ENCODE measurements around the gene ADAM22. TPM values are rescaled to one million over a fixed set of nuclear protein-coding genes. Genes with fewer than 3 reads are reported as not detected.

Gene ADAM22
- total and polyA plus RNA-seq, 2 experiments from 2014 or later: 0.09 to 0.54 TPM

DNA sequence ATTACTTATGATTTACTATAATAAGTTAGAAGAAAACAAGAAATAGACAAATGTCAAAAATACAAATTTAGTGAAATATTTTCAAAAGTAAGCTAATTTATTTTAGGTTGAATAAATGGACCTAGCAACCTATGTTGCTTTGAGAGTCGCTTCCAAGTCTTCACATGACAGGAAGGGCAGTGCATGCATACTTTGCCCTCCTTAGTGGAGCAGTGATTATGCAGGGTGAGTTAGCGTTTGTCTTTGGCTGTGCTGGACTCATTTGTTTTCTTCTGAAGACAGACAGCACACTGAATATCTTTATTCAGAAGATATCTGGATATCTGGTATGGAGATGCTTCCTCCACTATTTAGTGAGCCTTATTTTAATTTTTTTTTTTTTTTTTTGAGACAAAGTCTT, 183.3 kb downstream of the ADAM22 start:
- Histone ChIP-seq H2AFZ (no peak overlapping the region), H3K4me2 (ENCODE audit: unreplicated experiment) (no peak overlapping the region), H3F3A (ENCODE audit: insufficient read depth) (no peaks in the 10 kb centered on the region), H3K4me1 (ENCODE audit: insufficient read depth) (no peaks in the 10 kb centered on the region), H3K4me3 (no peak overlapping the region), H3K79me2 (ENCODE audit: insufficient read depth) (no peaks in the 10 kb centered on the region), H3K36me3 (ENCODE audit: low read depth) (no peaks in the 10 kb centered on the region), H3K27me3 (replicated peaks; ENCODE audit: insufficient read depth) (no peaks in the 10 kb centered on the region), H3K9me3 (ENCODE audit: low read depth) (no peaks in the 10 kb centered on the region), H3K9me2 (ENCODE audit: insufficient read depth) (no peaks in the 10 kb centered on the region), H3K9ac (no peak overlapping the region), H4K20me1 (ENCODE audit: insufficient read depth) (no peaks in the 10 kb centered on the region), H3K27ac (no peak overlapping the region)
- DNase-seq: no peak
- in situ Hi-C loops (cut with MboI): loop anchor here (25.0 kb wide), 2 partner anchors 330 to 605 kb away; no protein-coding TSS in a partner anchor
- 81 to 83% methylated on average over 2 of the region's 2 CpGs for WGBS, 2 experiments (ENCODE audit: low coverage in 1 of 2, low lambda C conversion rate in 2 of 2, missing lambda C conversion rate in 2 of 2)
- TF ChIP-seq EZH2phosphoT487 (IDR thresholded peaks at IDR 0.05; ENCODE audit: insufficient read depth, low read depth): no peak
- TF ChIP-seq EZH2 (IDR thresholded peaks at IDR 0.05; ENCODE audit: insufficient read depth, poor library complexity, severe bottlenecking): no peak

DNA sequence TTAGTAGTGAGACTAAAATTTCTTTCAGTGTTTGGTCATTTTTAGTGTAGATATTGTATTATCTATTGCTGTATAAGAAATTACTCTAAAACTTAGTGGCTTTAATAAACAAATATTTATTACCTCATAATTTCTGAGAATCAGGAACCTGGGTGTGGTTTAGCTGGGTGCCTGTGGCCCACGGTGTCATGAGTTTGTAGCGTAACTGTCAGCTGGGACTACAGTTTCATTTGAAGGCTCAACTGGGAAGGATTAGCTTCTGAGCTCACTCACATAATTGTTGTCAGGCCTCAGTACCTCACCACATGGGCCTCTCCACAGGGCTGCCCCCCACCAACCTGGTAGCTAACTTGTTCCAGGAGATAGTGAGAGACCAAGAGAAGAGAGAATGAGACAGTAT, 187.3 kb downstream of the ADAM22 start:
- no peaks in the 10 kb centered on the region for H3K9me3 ChIP-seq (ENCODE audit: low read depth)
- no peak overlapping the region for H3K4me3 ChIP-seq
- no peaks in the 10 kb centered on the region; the same call in 1 of the 2 replicates for H3K9me2 ChIP-seq (ENCODE audit: insufficient read depth)
- no peak for DNase-seq
- no peaks in the 10 kb centered on the region for H3K36me3 ChIP-seq (ENCODE audit: low read depth)
- no peak overlapping the region for H3K4me2 ChIP-seq (ENCODE audit: unreplicated experiment)
- no peaks in the 10 kb centered on the region for H3F3A ChIP-seq (ENCODE audit: insufficient read depth)
- no peaks in the 10 kb centered on the region for H3K4me1 ChIP-seq (ENCODE audit: insufficient read depth)
- TF ChIP-seq EZH2 (IDR thresholded peaks at IDR 0.05; ENCODE audit: insufficient read depth, poor library complexity, severe bottlenecking): no peak
- no peak for TF ChIP-seq EZH2phosphoT487 (IDR thresholded peaks at IDR 0.05; ENCODE audit: insufficient read depth, low read depth)
- H3K79me2 ChIP-seq (ENCODE audit: insufficient read depth): no peaks in the 10 kb centered on the region
- no peak overlapping the region for H3K9ac ChIP-seq
- no peaks in the 10 kb centered on the region for H4K20me1 ChIP-seq (ENCODE audit: insufficient read depth)
- no peak overlapping the region for H2AFZ ChIP-seq
- H3K27me3 ChIP-seq (replicated peaks; ENCODE audit: insufficient read depth): no peaks in the 10 kb centered on the region
- 74 to 79% methylated on average over 2 of the region's 2 CpGs for WGBS, 2 experiments (ENCODE audit: low coverage in 1 of 2, low lambda C conversion rate in 2 of 2, missing lambda C conversion rate in 2 of 2)
- H3K27ac ChIP-seq: no peak overlapping the region
- in situ Hi-C loops (cut with MboI): loop anchor here (25.0 kb wide), 2 partner anchors 334 to 609 kb away; no protein-coding TSS in a partner anchor

DNA sequence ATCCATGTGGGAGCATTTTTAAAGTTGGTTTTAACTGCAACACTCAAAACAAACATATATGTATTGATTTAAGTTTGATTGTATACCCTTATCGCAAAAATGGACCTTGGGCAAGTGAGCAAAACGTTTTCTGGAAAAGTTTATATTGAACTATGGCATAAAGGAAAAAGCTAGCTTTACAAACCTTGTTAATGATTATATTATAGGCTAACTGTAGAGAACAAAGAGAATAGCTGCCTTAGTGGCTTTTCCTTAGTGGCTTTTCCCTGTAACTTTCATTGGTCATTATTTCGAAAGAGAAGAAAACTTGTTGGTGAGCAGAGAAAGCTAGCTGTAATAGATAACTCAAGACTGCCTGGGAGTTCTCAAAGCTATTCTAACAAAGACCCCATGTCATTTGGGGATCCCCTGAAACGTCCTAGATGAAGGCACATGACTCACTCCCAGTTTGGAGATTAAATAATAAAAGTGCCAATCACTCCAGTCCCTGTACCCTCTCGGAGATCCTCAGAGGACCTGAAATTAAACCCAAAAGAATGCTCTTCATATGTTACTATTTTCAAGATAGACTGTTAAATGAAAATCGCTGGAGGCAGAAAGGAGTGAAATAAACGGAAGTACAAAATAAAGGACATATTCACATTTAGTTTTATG, 193.7 kb downstream of the ADAM22 start:
- H3K4me2 ChIP-seq (ENCODE audit: unreplicated experiment): no peak overlapping the region
- no peaks in the 10 kb centered on the region for H3K79me2 ChIP-seq (ENCODE audit: insufficient read depth)
- H3K4me3 ChIP-seq: no peak overlapping the region
- no peak overlapping the region for H3K9ac ChIP-seq
- in situ Hi-C loops (cut with MboI): no loop called here
- H3K36me3 ChIP-seq (ENCODE audit: low read depth): no peaks in the 10 kb centered on the region
- no peaks in the 10 kb centered on the region for H3K4me1 ChIP-seq (ENCODE audit: insufficient read depth)
- 46 to 52% methylated on average over 7 of the region's 7 CpGs for WGBS, 2 experiments (ENCODE audit: low coverage in 1 of 2, low lambda C conversion rate in 2 of 2, missing lambda C conversion rate in 2 of 2)
- H3K9me3 ChIP-seq (ENCODE audit: low read depth): no peaks in the 10 kb centered on the region
- no peak for TF ChIP-seq EZH2phosphoT487 (IDR thresholded peaks at IDR 0.05; ENCODE audit: insufficient read depth, low read depth)
- TF ChIP-seq EZH2 (IDR thresholded peaks at IDR 0.05; ENCODE audit: insufficient read depth, poor library complexity, severe bottlenecking): no peak
- no peaks in the 10 kb centered on the region; the same call in 1 of the 2 replicates for H3K9me2 ChIP-seq (ENCODE audit: insufficient read depth)
- no peak overlapping the region for H3K27ac ChIP-seq
- no peak overlapping the region for H2AFZ ChIP-seq
- H3F3A ChIP-seq (ENCODE audit: insufficient read depth): no peaks in the 10 kb centered on the region
- H3K27me3 ChIP-seq (replicated peaks; ENCODE audit: insufficient read depth): no peaks in the 10 kb centered on the region
- DNase-seq: no peak
- no peaks in the 10 kb centered on the region for H4K20me1 ChIP-seq (ENCODE audit: insufficient read depth)

DNA sequence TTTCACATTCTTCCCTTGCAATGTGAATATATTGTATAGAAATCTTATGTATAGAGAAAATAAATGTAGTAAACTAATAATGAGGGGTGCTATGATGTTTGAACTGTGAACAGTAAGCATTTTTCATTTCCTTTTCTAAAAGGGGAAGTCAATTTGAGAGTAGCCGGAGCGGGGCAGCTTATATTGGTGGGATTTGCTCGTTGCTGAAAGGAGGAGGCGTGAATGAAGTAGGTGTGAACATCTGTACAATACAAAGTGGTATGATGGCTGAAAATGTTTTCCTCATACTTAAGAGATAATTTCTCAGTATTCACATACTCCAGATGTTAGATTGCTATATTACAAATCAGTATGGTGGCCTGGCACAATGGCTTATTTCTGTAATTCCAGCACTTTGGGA, 198.7 kb downstream of the ADAM22 start:
- Histone ChIP-seq H2AFZ (no peak overlapping the region), H3K9ac (no peak overlapping the region), H3K27me3 (replicated peaks; ENCODE audit: insufficient read depth) (no peaks in the 10 kb centered on the region), H3K4me3 (no peak overlapping the region), H3K9me3 (ENCODE audit: low read depth) (no peaks in the 10 kb centered on the region), H3K27ac (no peak overlapping the region), H3K9me2 (ENCODE audit: insufficient read depth) (no peaks in the 10 kb centered on the region), H3K36me3 (ENCODE audit: low read depth) (no peaks in the 10 kb centered on the region), H3K4me2 (ENCODE audit: unreplicated experiment) (no peak overlapping the region), H3K4me1 (ENCODE audit: insufficient read depth) (no peaks in the 10 kb centered on the region), H3K79me2 (ENCODE audit: insufficient read depth) (no peaks in the 10 kb centered on the region), H4K20me1 (ENCODE audit: insufficient read depth) (no peaks in the 10 kb centered on the region), H3F3A (ENCODE audit: insufficient read depth) (no peaks in the 10 kb centered on the region)
- no peak for DNase-seq
- TF ChIP-seq EZH2phosphoT487 (IDR thresholded peaks at IDR 0.05; ENCODE audit: insufficient read depth, low read depth): no peak
- TF ChIP-seq EZH2 (IDR thresholded peaks at IDR 0.05; ENCODE audit: insufficient read depth, poor library complexity, severe bottlenecking): no peak
- 88 to 91% methylated on average over 4 of the region's 4 CpGs for WGBS, 2 experiments (ENCODE audit: low coverage in 1 of 2, low lambda C conversion rate in 2 of 2, missing lambda C conversion rate in 2 of 2)
- in situ Hi-C loops (cut with MboI): no loop called here

Data from GM23248 (cell line).